Esophagus mucosa (tissue), 1 donor: ENCODE data around the gene CT45A7. TPM values are rescaled to one million over a fixed set of nuclear protein-coding genes. Genes with fewer than 3 reads are reported as not detected.
"Not testable (repeated sequence)": the region's sequence is repeated elsewhere in the genome, so short reads cannot be mapped to it uniquely, and the experiment has no call there.

Experiments
- ATAC-seq: fragments of 200-7000 bp; cut with Tn5 transposase; one replicate; pipeline ENCODE4 v1.9.1; 2020
- total RNA-seq: library from RNA; stranded (reverse); gene quantifications from one replicate; pipeline ENCODE4 v1.2.4, GENCODE V29; 2023
- donor health status: DM: yes; HTN: yes; CAD: no.

The CT45A7 gene, protein sequence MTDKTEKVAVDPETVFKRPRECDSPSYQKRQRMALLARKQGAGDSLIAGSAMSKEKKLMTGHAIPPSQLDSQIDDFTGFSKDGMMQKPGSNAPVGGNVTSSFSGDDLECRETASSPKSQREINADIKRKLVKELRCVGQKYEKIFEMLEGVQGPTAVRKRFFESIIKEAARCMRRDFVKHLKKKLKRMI
- total RNA-seq, result not detected

DNA sequence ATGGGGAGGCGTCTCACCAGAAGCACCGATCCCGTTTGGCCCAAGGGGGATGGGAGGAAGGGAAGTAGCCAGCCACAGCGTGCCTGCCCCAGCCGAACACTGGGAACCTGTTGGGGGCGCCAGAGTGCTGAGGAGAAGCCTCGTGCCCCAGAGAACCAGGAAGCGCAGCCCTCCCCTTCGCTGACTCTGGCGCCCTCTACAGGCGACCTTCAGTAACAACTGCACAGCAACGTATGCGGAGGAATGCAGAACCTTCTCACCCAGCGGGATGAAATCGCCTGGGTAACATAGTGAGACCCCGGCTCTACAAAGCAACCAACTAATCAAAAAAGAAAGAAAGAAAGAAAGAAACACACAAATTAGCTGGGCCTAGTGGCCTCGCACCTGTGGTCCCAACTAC lies at the start of gene CT45A7:
Gene CT45A7, minus strand, starts transcription at position 101 of the 400 bp plus-strand sequence. CDS start 3,747 bp downstream, outside the sequence.
- ATAC-seq, result not testable (repeated sequence)

DNA sequence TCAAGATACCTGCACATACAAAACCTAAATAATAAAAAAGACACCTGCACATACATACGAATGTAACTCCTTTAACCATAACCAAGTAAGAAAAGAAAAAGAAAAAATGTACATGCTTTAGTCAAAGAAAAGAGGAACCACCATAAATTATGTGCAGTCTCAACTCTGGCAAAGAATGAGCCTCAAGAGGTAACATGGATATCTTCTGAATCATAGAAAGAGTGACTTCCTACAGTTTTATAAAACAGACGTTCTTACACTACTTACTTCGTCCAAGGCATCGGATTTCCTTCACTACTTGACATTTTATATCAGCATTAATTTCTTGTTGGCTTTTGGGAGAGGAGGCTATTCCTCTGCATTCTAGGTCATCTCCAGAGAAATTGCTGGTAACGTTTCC lies 45.7 kb upstream of the CT45A7 start:
- not testable (repeated sequence) for ATAC-seq

DNA sequence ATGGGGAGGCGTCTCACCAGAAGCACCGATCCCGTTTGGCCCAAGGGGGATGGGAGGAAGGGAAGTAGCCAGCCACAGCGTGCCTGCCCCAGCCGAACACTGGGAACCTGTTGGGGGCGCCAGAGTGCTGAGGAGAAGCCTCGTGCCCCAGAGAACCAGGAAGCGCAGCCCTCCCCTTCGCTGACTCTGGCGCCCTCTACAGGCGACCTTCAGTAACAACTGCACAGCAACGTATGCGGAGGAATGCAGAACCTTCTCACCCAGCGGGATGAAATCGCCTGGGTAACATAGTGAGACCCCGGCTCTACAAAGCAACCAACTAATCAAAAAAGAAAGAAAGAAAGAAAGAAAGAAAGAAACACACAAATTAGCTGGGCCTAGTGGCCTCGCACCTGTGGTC lies 34.6 kb upstream of the CT45A7 start, which contains the start of gene CT45A9:
Gene CT45A9, minus strand, starts transcription at position 101 of the 400 bp plus-strand sequence. CDS start 3,751 bp downstream, outside the sequence.
- ATAC-seq, result not testable (repeated sequence)

DNA sequence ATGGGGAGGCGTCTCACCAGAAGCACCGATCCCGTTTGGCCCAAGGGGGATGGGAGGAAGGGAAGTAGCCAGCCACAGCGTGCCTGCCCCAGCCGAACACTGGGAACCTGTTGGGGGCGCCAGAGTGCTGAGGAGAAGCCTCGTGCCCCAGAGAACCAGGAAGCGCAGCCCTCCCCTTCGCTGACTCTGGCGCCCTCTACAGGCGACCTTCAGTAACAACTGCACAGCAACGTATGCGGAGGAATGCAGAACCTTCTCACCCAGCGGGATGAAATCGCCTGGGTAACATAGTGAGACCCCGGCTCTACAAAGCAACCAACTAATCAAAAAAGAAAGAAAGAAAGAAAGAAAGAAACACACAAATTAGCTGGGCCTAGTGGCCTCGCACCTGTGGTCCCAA lies 17.4 kb upstream of the CT45A7 start, which contains the start of gene CT45A8:
Gene CT45A8, minus strand, starts transcription at position 101 of the 400 bp plus-strand sequence. CDS start 3,755 bp downstream, outside the sequence.
- ATAC-seq, result not testable (repeated sequence)

DNA sequence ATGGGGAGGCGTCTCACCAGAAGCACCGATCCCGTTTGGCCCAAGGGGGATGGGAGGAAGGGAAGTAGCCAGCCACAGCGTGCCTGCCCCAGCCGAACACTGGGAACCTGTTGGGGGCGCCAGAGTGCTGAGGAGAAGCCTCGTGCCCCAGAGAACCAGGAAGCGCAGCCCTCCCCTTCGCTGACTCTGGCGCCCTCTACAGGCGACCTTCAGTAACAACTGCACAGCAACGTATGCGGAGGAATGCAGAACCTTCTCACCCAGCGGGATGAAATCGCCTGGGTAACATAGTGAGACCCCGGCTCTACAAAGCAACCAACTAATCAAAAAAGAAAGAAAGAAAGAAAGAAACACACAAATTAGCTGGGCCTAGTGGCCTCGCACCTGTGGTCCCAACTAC lies 17.2 kb downstream of the CT45A7 start, which contains the start of gene CT45A2:
Gene CT45A2, minus strand, starts transcription at position 101 of the 400 bp plus-strand sequence. CDS start 3,747 bp downstream, outside the sequence.
- not testable (repeated sequence) for ATAC-seq

DNA sequence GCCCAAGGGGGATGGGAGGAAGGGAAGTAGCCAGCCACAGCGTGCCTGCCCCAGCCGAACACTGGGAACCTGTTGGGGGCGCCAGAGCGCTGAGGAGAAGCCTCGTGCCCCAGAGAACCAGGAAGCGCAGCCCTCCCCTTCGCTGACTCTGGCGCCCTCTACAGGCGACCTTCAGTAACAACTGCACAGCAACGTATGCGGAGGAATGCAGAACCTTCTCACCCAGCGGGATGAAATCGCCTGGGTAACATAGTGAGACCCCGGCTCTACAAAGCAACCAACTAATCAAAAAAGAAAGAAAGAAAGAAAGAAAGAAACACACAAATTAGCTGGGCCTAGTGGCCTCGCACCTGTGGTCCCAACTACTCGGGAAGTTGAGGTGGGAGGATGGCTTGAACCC lies 34.4 kb downstream of the CT45A7 start, which contains the start of gene CT45A6:
Gene CT45A6, minus strand, starts transcription at position 101 of the 400 bp plus-strand sequence. CDS start 3,794 bp downstream, outside the sequence.
- not testable (repeated sequence) for ATAC-seq

DNA sequence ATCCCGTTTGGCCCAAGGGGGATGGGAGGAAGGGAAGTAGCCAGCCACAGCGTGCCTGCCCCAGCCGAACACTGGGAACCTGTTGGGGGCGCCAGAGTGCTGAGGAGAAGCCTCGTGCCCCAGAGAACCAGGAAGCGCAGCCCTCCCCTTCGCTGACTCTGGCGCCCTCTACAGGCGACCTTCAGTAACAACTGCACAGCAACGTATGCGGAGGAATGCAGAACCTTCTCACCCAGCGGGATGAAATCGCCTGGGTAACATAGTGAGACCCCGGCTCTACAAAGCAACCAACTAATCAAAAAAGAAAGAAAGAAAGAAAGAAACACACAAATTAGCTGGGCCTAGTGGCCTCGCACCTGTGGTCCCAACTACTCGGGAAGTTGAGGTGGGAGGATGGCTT lies 51.7 kb downstream of the CT45A7 start, which contains the start of gene CT45A5:
Gene CT45A5, minus strand, starts transcription at position 101 of the 400 bp plus-strand sequence. CDS start 3,774 bp downstream, outside the sequence.
- ATAC-seq, result not testable (repeated sequence)

Other genes starting within 250 kb of the CT45A7 start
- not detected for gene CT45A1, start 123.6 kb downstream of the CT45A7 start, total RNA-seq
- not detected for gene CT45A3, start 69.1 kb downstream of the CT45A7 start, total RNA-seq
- gene CT45A5, start 51.8 kb downstream of the CT45A7 start, total RNA-seq, result not detected
- not detected for gene CT45A6, start 34.5 kb downstream of the CT45A7 start, total RNA-seq
- gene CT45A2, start 17.3 kb downstream of the CT45A7 start, total RNA-seq, result not detected
- not detected for gene CT45A8, start 17.3 kb upstream of the CT45A7 start, total RNA-seq
- gene CT45A9, start 34.5 kb upstream of the CT45A7 start, total RNA-seq, result not detected
- not detected for gene CT45A10, start 56.2 kb upstream of the CT45A7 start, total RNA-seq
- gene SAGE1, start 56.4 kb upstream of the CT45A7 start, total RNA-seq, result not detected
- gene MMGT1, start 136.7 kb upstream of the CT45A7 start, total RNA-seq, result 12.9 TPM
- 10.5 TPM for gene SLC9A6, start 148.2 kb upstream of the CT45A7 start, total RNA-seq